NOMO-1 treated with dmso at 0.1 percent for 144 hours (cell line): ENCODE measurements around the gene SLC41A3.

Experiments
- DNase-seq: peaks from one replicate; lab custom pipeline; 2025; ENCODE audit not compliant: unreplicated experiment; lab: John Stamatoyannopoulos, UW

Gene SLC41A3

DNA sequence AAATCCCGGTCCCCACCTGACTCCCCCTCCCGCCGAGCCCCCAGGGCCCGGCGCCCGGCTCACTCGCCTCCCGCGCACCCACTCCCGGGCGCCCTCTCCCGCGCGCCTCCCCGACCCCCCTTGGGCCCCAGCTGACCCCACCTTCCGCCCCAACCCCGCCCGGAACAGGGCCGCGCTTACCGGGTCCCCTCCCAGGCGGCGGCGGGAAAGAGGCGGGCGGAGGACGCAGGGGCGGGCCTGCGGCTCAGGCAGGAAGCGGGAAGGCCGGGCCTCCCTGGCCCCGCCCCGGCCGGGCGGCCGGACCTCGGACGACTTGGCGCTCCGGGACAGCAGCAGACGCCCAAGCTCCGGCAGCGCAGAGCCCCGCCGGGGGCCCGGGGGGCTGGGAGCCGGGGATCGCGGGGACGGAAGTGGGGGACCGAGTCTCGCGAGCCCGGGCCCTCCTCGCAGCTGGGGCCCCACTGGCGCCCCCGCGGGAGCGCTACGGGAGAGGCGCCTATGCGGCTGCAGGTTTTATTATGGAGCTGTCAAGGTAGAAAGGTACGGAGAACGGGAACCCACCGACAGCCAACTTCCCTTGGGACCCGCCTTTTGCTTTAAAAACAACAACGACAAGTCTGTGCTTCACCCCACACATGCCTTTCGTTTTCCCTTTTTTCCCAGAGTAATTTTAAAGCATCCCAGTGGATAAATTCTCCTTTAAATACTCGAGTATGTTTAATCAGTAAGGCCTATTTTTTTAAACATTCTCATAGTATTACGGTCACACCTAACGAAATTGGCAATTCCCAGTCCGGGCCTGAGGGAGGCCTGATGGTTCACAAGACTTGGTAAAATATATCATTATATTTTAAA, at the start of gene SLC41A3:
Gene SLC41A3 (minus strand): TSS at position 212 of the 855 bp plus-strand sequence. CDS start 15,905 bp downstream, outside the sequence.
- peak; percentile 80 for DNase-seq

DNA sequence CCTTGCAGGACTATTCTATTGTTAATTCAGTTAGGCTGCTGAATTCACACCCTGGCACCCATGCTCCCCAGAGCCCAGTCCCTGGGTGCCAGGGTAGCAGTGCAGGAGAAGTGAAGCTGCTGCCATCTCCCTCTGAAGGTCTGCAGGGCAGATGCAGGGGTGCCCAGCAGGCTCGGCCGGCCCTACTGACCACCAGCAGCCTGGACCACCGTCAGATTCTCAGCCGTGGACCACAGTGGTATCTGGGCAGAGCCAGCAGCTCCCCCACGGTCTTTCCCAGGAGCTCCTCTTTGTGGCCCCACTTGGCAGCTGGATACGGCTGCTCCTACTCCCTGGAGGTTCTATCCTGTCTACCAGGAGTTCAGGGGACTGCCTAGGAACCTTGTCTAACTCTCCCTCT, 49.7 kb upstream of the SLC41A3 start:
- DNase-seq: no peak

DNA sequence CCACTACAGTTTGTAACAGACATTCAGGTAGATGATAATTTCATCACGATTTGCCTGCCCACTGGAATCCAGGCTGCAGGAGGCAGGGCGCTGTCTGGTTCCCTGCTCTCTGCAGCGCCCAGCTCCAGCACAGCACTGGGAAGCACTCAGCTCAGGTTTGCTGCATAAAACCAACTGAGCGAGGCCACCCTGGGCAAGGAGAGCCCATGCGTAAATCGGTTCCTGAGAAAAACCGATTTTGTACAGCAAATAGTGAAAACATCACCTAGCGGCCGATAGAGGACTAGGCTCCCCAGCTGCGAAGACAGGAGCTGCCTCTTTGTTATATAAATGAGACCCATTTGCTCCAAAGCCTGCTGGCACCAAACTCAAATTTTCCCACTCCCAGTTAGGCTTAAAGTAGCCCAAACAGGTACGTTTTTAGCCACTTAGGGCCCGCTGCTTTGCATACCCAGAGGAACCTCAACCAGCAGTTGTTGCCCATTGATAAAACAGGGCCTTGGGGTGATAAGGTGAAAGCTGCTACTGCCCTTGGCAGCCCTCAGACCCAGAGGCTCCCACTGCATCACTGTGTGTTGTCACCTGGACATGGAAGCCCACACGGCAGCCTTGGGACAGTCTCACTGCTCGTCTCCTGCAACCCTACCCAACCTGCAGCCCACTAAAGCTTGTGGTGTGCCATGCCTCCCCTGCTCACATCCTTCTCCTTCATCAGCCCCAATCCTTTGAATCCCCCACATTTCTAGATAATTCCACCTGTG, 49.0 kb upstream of the SLC41A3 start:
- no peak for DNase-seq

DNA sequence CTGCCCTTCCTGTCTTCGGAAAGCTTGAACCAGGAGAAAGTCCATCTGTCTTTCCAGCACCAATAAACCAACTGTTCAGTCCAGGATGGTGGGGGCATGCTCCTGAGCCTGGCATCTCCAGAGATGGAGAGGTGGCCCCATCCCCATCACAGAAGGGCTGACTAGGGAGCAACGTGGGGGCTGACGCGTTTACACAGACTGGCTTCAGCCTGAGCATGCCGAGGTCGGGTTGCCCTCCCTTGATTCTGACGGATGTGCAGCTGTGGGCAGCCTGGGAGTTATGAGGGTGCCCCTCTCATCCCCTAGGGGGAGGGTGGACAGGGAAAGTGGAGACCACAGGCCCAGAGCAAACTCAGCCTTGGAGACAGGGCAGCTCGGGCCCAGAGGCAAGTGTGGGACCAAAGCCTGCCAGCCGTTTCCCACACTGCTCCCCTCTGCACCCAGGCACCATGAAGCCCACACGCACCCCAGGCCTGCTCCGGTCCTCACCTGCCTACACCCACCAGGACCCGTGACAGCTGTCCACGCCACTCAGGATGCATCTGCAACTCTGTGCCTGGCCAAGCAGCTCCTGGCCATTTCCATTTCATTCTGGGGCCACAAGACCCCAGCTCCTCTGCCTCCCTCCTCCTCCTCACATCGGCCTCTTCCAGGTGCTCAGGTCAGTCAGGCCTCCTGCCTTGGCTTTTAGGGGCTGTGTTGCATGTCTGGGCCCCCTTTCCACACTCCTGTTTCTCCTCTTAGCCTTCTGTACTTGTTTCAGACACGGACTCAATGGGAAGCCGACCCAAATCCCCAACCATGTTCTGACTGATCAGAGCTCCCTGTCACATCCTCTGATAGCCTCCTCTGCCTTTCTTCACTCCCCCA, 48.2 kb upstream of the SLC41A3 start:
- no peak for DNase-seq

DNA sequence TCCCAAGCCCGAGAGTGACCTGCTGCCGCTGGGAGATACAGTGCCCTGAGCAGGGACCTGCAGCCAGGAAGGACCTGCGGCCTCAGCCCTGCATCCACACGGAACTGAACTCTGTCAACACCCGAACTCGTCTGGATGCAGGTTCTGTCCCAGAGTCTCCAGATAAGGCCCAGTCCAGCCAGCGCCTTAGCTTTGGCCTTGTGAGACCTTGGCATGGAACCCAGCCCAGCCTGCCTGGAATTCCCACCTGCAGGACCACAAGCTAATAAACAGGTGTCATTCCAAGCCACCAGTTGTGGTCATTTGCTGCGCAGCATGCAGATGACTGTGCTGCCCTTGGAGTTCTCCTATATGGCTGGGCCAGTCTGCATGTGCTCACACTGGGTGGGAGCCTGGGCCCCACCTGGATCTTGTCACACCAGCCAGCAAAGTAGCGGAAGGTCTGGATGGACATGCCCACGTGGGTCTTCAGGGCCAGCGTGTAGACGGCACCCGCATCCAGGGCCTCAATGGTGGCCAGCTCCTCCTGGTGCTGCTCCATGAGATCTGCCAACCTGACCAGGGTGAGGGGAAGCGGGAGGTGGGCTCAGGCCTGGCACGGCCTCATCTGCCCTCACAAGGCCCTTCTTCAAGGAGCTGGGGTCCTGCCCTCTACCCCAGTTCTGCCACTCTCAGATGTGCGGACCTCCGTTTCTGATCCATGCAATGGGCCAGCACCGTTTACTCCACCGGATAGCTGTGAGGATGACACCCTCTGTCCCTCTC, 47.2 kb upstream of the SLC41A3 start:
- DNase-seq: no peak

DNA sequence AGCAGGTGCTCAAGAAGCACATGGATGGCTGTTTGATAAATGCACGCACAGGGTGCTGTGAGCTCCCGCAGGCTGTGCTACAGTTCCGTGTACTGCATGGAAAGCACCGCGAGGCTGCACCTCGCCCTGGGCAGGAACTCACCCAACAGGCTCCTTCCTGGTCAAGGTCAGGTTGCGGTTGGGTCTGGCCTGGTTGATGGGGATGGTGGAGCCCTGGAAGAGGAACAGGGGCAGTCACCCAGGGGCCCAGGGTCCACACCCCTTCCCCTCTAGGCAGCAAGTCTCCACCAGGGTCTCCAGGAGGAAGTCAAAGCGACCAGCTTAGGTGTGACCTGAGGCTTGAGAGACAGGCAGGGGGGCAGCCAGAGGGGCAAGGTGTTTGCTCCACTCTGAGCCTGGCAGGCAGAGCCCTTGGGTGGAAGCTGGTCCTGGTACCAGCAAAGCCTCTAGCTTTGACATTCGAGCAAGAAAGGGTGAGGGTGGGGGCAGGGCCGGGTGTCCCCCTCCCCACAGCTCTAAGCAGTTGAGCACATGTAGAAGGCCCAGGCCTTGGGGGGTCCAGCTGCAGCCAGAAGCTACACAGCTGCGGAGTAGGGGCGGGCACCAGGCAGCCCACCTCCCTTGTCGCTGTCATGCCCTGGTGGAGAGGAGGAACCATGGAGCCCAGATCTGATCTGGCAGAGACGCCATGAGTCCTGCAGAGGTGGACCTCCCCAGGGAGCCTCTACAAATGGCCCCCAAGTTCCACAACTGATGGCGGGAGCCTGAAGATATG, 46.3 kb upstream of the SLC41A3 start:
- DNase-seq: no peak

DNA sequence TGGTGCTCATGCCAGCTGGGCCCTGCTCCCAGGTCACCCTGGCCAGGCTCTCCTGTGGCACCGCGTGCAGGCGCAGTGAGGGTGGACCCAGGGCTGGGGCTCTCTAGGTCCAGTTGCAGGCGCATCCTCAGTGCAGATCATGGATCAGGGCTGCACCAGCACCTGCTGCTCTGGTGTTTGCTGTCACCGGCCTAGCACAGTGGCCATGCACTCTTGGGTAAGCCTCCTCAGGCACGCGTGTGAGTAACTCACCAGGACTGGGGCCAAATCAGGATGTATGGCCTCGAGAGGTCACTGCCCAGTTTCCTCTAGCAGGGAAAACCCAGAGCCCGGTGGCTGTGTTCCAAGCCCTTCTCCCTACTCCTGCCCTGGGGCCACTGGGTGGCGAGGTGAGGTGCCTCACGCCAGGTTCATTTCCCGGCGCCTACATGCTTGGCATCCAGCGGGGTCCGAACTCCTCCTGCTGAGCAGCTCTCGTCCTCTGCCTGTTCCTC, 45.5 kb upstream of the SLC41A3 start:
- DNase-seq: no peak

DNA sequence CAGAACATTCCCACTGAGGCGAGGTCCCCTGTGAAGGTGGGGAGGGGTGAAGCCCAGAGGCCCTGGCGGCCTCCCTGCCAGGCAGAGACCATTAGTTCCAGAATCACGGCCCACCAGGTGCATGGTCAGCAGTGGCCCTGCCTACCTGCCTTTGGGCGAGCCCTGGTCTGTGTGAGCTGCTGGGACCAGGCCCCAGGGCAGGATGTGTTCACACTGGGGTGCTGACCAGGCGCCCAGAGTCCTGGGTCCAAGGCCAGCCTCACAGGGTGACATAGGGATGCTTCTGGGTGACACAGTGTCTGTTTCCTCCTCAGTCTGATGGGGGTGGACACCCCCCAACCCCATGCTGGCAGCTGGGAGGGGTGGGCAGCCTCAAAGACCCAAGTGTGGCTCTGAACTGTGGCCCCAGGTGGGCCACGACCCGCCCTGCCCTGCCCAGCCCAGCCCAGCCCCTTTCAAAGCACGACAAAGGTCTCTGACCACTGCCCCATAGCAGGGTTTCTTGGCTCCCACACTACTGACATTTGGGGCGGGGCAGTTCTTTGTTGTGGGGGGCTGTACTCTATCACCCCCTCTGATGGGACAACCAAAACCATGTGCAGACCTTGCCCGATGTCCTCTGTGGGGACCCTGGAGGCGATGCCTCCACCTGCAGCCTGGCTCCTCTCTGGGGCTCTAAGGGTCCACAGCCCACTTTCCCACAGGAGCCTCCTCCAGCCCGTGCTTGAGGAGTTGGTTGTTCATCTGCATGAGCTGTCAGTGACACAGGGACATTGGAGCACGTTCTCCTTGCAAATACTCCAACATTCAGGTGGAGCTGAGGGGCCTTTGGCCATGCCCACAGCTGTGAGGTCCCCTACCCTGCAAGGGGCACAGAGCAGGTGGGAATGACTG, 44.8 kb upstream of the SLC41A3 start:
- DNase-seq: no peak

DNA sequence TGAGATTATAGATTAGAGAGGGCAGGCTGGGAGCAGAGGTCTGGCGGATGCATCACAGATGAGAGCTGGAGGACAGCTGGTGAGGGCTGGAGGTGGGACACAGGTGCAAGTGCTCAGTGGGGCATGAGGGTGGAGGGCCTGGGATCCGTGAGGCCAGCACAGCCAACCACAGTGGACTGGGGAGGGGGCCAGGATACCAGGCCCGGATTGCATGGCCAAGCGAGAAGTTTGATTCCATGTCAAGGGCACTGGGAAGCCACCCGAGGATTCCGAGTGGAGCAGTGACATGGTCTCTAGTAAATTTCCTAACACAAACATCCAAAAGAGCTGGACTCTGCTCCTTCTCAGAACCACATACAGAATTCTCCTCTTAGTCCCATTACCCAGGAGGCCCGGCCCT, 44.0 kb upstream of the SLC41A3 start:
- DNase-seq: no peak

DNA sequence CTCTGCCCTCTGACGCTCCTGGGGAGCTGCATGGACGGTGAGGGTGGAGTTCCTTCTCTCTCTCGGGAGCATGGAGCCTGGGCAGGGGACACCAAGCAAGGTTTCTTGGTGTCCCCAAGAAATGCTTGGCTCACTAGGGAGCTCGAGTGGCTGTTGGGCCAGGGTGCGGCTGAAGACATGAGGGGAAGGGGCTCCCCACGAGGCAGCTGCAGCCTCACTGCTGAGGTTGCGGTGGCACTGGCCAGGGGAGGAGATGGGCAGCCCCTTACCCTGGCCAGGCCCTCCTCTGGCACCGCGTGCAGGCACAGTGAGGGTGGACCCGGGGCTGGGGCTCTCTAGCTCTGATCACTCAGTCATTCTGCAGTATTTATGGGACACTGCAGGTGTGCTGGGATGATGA, 43.5 kb upstream of the SLC41A3 start:
- DNase-seq: no peak

DNA sequence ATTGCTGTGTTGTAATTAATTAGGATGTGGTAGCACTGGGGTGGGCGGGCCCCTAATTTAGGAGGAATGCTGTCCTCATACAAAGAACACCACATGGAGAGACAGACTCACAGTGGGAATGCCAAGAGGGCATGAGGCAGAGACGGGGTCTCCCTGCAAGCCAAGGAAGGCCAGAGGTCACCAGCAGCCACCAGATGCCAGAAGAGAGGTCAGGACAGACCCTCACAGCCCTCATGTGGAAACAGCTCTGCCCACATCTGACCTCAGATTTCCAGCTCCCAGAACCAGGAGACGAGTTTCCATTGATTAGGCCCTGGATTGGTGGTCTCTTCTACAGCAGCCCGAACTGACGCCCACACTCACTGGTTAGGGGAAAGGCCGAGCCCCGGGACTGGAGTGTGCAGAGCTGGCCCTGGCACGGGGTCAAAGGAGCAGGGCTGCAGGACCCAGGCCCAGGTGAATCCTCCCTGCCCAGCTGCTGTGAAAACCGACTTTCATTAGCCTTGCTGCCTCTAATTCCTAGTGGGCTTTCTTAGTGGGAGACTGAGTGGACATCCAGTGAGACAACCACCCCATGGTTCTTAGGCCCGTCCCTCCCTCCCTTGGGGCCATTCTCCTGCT, 43.0 kb upstream of the SLC41A3 start:
- no peak for DNase-seq

DNA sequence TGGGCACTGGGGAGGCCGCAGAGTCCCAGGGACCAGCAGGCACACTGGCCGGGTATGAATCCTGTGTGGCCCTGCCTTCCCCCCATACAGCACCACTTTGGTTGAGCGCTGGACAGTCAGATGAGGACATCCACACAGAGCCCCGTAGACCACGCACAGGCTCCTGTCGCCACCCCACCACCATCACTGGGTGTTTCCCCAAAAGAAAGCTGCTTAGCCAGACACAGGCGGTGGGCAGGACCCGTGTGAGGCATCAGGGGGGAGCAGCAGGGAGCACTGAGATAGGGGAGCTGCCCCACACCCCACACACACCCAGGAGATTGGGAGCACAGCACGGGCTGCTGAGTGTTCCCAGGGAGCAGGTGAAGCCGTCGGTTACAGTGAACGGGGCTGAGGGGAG, 42.4 kb upstream of the SLC41A3 start:
- no peak for DNase-seq

DNA sequence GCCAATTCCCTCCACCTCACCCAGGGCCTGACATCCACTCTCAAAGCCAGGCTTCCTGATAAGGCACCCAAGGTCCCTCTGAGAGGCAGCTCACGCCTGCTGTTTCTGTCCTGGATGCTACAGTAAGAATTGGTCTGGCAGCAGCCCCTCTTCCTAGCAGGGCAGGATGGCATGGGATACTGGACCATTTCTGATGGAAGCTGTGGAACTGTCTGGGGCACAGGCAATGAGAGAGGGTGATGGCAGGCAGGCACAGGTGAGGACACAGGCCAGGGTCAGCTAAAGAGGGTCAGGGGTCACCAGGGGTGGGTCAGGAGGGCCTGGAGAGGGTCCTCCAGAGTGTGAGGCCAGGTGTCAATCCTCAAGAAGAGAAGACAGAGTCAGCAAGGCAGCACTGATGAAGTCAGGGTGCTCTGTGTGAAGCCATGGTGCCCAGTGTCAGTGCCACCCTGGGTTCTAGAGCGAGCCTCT, 41.9 kb upstream of the SLC41A3 start:
- no peak for DNase-seq

DNA sequence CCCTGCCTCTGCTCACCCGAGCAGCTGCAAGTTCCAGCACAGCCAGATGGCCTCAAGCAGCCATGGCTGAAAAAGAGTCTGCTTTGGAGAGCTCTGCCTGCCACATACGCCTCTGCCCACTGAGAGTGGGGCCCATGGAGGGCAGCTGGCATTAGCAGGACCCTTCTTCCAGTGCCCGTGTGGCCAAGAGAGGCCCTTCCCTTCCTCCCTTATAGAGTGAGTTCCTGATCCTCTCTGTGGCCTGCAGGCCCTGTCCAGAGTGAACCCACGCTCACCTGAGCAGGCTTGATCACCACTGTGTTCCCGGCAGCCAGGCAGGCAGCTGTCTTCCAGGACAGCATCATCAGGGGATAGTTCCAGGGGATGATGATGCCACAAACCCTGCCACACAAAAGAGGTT, 41.4 kb upstream of the SLC41A3 start:
- DNase-seq: no peak

DNA sequence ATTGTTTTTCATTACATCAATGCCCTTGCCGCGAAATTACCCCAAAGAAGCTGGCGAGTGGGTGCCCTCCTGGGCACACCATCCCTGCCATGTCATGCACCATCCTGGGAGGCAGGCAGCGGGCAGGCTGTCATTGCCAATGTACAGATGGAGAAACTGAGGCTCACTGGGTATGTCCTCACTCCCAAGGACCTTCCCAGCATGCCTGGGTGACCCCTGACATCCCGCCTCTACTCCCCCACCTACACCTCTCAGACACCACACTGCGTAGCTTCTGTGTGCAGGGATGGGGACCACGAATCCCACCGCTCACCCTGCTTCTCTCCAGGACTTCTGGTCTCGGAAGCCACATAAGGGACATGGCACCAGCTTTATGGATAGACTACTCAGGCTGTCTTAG, 41.0 kb upstream of the SLC41A3 start:
- DNase-seq: no peak

DNA sequence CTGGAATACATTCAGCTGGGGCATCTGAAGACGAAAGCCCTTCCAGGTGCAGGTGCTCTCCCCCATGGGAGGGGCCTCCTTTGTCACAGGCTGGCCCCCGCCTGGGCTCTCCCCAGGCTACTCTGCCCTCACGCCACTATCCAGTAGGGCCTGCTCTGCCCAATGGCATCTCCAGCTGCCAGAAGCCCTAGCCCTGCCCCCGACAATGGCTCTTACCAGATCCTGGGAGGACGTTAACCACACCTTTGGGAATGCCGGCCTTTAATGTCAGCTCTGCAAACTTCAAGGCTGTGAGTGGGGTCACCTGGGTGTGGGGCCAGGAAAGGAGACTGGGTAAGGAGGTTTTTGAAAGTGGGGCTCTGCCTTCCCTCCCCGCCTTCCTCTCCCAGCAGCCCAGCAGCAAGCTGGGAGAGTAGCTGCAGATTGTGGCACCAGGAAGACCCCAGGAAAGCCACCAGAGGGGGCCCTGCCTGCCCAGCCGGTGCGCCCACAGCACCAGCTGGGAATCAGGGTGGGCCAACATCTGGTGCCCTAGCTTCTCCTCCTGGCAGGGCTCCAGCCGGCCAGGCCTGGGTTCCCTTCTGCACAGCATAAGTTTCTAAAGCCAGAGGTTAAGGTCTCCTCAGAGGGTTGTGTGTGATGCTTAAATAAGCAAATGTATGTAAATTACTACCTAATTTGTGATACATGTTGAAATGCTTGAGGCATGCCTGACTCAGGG, 40.4 kb upstream of the SLC41A3 start:
- no peak for DNase-seq

DNA sequence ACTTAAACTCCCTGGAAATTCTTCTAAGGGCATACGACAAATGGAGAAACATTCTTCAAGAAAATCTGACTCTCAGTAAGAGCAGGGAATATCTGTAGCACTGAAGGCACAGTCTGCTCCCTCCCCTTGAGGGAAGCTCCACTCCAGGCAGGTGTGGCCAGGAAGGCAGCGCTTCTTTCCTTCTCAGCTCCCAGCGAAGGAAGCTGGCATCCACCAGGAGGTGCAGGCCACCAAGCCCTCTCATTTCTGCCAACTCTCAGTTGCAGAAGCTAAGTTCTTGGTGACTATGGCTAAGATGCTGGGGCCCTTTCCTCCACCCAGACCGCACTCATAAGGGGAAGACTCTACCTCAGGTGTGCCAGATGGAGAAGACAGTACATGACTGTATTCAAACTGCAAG, 37.7 kb upstream of the SLC41A3 start:
- no peak for DNase-seq
